HG03354 (cell line): ENCODE results near the gene MYLK2.

ENCODE experiments used
- ATAC-seq: cut with Tn5 transposase; IDR thresholded peaks from one replicate; pipeline ENCODE4 v1.9.1; 2021; ENCODE audit warnings: mild to moderate bottlenecking; ENCODE audit not compliant: unreplicated experiment, poor library complexity, severe bottlenecking

Gene MYLK2

DNA sequence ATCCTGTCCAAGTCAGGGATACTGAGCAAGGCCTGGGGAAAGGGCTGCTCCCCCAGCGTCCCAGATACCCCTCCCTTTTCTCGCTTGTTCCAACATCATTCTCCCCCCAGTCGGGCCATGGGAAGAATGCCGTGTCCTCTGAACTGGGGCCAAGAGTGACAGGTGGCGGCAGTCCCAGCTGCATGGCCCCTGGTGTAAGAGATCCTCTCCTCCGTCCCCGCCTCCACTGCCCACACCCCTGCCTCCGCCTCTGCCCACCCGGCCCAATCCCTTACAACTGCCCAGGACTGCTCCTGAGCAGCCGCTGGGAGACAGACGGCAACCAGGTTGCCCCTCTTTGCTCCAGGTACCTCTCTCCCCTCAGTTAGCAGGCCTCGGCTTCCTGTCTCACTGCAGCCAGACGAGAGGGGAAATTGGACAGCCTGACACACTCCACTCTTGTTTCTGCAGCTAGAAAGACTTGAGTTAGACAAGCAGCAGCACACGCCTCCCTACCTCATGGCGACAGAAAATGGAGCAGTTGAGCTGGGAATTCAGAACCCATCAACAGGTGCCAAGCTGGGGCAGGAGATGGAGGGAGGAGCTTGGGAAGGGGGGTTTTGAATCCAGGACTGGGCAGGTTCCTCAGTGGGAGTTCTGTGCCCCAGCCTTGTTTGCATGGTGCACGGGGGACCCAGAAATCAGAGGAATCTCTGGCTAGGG is at the start of gene MYLK2:
Gene MYLK2, plus strand, starts transcription at position 274 of the 702 bp plus-strand sequence. Its CDS starts 225 bp downstream, at position 499.
- no peak for ATAC-seq

DNA sequence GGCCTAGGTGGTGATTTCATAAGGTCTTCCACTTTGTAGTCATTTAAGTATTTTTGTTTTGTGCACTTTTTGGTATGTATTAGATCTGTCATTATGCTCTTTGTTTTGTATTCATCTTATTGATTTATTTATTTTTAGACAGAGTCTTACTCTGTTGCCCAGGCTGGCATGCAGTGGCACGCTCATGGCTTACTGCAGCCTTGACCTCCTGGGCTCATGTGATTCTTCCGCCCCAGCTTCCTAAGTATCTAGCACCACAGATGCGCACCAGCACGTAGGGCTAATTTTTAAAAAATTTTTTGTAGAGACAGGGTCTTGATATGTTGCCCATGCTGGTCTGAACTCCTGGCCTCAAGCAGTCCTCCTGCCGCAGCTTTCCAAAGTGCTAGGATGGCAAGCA is 49.5 kb upstream of the MYLK2 start:
- no peak for ATAC-seq

DNA sequence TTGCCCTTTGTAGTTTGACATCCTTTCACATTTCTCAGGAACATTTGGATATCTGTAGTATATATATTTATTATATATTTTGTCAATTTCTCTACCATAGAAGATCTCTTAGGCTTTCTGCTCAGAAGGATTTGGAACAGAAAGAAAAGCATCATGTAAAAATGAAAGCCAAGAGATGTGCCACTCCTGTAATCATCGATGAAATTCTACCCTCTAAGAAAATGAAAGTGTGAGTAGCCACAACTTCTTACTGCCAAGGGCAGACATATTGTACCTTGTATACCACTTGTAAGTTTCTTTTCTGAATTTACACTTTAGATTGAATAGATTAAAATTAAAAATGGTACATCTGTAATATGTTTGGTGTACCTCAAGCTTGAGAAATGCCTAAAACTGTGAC is 48.9 kb upstream of the MYLK2 start:
- no peak for ATAC-seq

DNA sequence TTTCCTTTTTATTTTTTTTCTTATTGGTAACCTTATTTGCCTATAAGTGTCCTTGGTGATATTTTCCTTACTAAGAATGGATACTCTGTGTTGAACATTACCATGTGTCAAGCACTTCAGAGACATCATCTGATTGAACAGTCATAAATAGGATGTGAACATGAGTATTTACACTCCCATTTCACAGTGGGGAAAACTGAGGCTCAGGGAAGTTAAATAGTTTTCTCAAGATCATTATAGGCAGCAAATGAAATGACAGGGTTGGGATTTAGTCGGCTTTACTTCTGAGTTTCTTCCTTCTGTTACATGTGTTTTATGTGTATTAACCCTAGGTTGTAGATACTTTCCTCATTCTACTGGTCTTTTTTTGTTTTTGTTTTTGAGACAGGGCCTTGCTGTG is 44.7 kb upstream of the MYLK2 start:
- ATAC-seq, result no peak

DNA sequence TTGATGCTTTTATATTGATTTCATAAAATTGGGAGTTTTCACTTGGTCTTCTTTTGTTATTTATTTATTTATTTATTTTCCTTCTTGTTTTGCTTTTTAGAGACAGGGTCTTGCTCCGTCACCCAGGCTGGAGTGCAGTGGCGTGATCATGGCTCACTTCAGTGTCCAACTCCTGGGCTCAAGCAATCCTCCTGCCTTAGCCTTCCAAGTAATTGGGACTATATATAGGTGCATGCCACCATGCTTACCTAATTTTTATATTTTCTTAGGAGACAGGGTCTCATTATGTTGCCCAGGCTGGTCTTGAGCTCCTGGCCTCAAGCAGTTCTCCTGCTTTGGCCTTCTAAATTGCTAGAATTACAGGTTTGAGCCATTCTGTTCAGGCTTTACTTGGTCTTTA is 38.3 kb upstream of the MYLK2 start:
- ATAC-seq, result no peak

DNA sequence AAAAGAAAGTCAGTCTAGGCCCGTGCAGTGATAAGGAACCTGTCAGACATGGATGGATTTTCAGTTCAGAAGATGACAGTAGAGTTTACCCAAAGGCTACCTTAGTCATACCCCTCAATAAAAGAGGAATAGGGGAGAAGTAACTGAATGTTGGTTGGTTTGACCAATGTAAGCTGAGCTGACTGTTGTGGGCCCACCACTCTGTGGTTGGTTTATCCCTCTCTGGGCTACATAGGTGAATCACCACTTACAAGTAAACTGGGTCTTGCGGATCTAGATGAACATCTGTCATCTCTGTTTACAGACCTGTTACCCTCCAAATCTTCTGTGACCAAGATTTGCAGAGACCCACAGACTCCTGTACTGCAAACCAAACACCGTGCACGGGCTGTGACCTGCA is 37.2 kb upstream of the MYLK2 start:
- no peak for ATAC-seq

DNA sequence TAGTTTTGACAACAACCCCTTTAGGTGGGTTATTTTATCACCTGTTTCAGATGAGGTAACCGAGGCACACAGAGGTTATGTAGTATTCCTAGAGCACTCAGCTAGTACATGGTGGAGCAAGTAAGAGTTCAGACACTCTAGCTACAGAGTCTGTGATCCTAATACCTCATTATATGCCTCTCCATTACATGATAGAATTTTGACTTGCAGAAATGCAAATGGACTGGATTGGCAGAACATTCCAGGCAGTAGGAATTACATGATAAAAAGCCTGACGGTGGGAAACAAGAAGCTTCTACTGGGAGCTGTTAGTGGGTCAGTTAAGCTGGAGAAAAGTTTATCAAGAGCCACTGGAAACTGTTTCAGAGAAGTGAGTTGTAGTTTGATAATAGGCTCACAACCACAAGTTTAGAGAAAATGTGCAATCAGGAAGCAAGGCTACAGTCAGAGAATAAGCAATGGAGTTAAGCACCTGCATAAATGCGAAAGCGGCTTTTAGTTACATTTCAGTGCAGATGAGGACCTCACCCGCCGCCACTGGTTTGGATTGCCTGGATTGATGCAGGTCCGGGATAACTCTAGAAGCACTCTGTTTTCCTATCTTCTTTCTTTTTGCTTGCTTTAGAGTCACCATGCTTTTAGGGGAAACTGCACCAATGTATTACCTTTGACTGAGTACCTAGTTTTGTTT is 34.7 kb upstream of the MYLK2 start:
- ATAC-seq, result no peak

DNA sequence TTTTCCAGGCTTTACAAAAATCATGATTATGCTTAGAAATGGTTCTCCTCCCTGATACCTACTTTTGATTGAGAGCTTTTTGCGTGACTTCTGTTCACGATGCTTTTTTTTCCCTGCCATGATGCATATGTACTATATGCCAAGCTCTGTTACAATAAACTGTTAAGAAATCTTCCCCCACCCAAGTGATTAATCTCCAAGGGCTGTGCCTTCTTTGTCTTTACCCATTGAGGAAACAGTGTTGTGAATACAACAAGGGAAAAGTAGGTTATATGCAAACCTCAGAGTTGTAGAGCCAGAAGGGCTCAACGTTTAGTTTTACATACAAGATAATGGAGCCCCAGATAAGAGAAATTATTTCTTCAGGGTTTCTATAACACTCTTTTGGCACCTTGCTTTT is 34.1 kb upstream of the MYLK2 start:
- no peak for ATAC-seq

DNA sequence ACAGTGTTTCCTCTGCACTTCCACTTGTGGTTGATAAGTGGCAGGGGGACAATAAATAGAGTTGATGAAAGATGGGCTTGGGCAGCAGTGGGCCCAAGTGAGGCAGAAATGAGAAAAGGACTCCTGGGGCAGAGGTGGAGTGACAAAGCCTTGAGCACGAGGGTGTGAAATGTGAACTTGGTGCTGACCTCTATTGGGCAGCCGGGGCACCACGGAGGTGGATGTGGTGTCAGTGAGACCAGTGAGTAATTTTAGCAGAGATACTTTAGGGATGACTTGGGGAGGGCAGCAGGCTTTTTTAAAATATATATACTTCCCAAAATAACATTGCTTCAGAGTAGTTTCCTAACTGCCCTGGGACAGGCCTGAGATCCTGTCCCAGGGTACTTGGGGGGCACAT is 30.6 kb upstream of the MYLK2 start:
- no peak for ATAC-seq

DNA sequence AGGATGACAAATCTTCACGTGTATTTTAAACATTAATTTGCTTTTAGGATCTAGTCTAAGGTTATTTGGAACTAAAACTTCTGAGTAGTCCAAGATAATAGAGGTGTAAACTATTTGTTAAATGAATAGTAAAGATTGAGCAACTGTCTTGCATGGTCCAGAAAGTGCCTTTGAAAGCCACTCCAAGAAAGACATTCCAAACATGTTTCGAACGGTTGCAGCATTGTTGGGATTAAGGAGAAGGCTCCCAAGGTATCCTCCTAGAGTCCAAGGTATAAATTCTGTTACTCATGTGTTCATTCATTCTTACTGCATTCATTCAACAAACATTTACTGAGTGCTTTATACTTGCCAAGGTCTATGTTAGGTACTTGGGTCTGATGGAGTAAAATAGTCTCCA is 28.8 kb upstream of the MYLK2 start:
- no peak for ATAC-seq

DNA sequence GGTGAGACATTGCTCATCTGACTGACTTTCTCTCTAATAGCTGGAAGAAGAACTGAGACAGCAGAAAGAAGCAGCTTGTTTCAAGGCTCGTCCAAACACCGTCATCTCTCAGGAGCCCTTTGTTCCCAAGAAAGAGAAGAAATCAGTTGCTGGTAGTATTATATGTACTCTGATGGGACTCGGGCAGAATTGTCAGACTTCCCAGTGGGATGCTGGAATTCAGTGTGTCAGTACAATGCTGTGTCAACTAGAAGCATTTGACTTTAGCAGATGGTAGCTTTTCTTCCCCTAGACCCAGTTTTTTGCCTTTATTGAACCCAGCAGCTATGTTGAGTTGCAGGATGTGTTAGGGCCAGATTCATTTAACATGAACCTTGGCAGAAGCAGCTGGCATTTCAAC is 21.8 kb upstream of the MYLK2 start:
- no peak for ATAC-seq

DNA sequence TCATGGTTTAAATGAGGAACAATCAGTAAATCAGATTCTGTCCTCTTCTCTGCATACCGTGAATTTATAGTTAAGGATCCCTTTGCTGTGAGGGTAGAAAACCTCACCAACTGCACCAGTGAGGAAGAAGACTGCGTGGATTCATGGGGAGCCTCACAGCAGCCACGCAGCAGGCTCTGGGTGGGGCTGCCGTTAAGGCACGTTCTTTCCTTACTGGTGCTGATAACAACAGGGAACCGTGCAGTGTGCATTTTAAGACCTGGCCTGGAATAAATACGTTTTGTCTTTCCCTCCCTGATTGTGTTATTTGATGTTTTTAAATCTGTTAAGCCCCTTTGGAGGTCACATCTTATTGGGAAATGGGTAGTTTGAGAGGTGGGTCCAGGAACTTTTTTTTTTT is 17.6 kb upstream of the MYLK2 start:
- no peak for ATAC-seq

DNA sequence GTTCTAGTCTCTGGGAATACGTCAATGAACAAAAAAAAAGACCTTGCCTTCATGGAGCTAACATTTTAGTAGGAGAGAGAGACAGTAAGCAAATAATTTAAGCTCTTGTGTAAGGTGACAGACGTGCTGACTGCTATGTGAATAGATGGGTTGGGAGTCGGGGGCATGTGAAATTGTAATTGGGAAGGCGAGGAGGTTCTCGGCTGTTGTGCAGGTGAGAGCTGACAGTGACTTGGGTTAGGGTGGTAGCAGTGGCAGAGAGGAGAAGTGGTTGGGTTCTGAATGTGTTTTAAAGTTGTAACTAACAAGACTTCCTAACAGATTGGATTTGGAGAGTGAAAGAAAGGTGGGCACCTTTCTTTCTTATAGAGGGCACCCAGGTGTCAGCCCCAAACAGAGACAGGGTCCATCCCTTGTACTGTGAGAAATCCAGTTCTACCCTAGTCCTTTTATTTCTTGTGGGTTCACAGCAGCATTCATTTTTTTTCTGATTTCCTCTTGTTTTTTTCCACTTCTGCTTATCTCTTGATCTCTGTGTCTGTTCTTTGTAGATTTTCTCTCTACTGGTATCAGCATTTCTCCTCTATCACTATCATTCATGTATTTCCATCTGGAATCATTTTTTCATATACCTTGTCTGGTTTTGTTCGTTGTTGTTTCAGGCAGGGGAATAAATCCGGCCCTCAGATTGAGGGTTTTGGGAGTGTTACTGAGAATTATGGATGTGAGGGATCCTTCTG is 15.4 kb upstream of the MYLK2 start:
- no peak for ATAC-seq

DNA sequence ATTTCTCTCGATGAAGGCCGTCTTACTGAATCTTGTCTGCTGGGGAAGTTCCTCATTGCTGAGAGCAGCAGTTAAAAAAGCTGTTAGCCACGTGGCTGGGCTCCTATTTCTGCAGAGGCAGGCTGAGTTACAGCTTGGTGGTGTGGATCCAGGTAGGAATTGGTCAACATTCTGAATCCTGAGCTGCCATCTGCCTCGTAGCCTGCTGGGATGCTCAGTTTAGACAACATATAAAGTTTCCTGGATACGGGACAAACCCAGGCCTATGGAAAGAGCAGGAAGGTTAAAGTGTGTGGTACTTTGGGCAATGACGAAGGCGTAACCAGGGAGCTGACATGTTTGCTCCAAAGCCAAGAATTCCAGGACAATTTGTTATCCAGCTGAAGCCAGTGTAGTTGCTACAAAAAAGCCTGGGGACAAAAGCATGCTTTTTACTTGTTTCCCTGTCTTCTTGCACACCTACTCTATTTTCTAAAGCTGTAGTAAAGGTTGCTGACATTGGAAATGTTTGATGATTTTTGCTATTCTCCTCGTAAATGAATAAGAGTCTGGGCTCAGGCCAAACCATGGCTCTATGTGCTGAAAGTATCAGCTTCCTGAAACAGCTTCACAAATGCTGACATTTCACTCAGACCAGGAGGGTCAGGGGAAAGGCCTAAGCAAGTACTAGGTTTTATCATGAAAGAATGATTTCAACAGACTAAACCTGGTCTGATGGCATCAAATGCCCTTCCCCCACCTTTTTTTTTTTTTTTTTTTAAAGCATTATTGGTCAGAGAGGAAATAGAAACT is 12.4 kb upstream of the MYLK2 start:
- no peak for ATAC-seq

DNA sequence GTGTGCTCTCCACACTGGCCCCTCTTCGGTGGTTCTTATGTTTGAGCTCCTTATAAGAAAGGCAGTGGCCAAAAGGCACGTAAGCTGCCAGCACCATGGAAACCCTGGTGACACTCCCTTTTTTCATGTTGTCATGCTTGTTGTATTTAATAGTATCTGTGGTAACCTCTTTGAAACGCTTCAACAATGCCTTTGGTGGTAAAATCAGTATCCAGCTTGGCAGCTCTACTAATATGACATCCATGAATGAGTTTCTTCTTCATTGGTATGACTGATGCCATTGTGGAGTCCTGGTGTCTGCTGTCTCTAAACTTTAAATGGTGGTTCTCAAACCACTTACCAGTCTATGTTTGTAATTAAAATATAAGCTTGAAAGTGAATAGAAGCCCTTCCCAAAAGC is 10.7 kb upstream of the MYLK2 start:
- no peak for ATAC-seq

DNA sequence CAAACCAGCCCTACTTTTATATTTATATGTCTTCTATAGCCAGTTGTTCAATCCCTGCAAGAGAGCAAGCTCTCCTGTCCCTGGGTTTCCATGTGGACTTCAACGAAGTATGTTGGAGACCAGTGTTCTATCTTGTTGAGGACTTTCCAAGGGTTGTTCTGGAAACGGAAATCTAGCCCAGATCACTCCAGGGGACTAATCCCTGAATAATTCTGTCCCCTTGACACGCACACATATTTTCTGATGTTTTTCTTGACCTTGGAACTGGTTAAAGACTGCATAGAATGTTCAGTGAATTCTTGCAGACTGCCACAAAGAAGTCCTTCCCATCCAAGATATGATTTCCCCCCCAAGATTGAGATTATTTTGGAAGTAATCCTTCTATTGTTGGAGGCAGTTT is 9.5 kb upstream of the MYLK2 start:
- ATAC-seq, result no peak

DNA sequence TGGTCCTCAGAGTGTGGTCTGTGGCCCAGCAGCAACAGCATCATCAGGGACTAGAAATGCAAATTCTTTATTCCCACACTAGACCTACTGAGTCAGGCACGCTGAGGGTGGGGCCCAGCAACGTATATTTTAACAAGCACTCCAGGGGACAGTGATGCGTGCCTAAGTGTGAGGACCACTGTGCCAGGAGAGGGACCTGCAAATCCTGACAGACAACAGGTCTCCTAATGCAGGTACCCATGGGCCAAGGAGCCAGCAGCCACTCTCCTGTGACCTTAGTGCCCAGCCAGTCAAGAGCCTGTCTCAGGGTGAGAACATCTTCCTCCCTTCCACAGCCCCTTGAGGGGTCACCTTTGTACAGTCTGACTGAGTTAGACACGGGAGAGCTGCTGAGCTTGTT is 8.0 kb upstream of the MYLK2 start:
- ATAC-seq, result no peak

DNA sequence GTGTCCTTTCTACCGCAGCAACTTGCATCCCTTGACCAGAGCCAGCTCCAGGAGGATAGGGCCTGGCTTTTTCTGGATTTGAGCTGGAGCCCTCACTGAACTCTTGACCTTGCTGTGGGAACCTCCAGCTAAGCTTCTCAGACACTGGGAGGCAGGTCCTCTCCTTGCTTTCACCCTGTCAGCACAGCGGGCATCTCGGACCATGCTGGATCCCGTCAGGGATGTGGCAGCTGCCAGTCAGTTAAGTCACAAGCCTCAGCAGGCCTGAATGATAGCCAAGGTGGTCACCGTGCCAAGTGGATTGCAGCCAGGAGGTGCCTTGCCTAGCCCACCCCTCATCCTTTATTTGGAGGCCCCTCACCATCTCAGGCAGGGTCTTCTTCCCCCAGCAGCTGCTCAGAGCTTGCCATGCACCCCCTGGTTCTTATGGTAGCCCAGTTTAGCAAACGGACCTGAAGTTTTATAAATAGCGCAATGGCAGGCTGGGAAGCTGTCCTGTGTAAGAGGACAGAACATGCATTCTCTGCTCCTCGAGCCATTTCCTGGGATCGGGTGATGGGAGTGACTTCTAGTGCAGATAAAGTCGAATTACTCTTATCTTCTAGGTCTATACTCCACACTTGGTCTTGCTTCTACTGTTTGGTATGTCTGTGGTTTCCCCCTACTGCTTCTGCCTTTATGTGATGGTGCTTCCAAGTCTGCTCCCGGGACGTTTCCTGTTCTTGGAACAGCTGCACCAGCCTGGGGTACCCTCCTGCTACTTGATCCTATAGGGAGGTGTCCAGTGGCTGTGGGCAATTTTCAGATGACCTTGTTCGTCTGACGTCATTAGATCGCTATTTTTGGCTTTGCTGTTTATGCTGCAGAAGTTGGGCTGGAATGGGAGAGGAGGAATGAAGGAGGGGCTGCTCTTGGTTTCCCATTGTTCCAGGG is 7.1 kb upstream of the MYLK2 start:
- ATAC-seq, result no peak

DNA sequence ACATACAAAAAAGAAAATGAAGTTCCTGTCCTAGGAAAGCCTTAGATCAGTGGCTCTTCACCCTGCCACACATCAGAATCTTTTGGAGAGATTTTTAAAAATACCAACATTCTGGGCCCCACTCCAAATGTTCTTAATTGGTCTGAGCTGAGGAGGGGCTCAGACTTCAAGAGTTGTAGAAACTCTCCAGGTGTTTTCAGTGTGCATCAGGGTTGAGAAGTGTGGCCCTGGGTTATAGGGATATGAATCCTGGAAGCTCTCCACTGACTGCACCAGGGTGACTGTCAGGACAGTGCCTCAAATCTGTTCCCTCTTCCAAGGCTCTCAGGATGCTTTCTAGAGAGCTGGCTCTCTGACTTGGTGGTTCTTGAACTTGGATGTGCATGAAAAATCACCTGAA is 5.5 kb upstream of the MYLK2 start:
- no peak for ATAC-seq
